CD4-positive, CD25-positive, alpha-beta regulatory T cell (primary cell): Measurements from ENCODE around the gene CDC23. TPM values are rescaled to one million over a fixed set of nuclear protein-coding genes. Genes with fewer than 3 reads are reported as not detected.
A peak's percentile ranks its signal among the peaks of the same experiment; 100 is the strongest.

Experiments used
- ATAC-seq, 2 donors: fragments of 150-1000 bp; cut with Tn5 transposase; one replicate each; pipeline ENCODE4 v1.10.0; 2021; ENCODE audit warnings: low read depth in 2 of 2, moderate number of reproducible peaks in 2 of 2, moderate library complexity in 1 of 2
- DNase-seq, 3 donors: peaks; one replicate each; pipeline versions ENCODE4 v3.0.0 to v3.0.0-alpha.2; 2012 to 2022; ENCODE audit warnings: mixed read lengths in 1 of 3
- H3K27ac ChIP-seq: one replicate; pipeline ENCODE4 v1.7.0; 2013; ENCODE audit warnings: mild to moderate bottlenecking, low read length; ENCODE audit not compliant: insufficient read depth, poor library complexity, severe bottlenecking
- H3K27me3 ChIP-seq: one replicate; pipeline ENCODE4 v1.7.0; 2013; ENCODE audit warnings: low read length; ENCODE audit not compliant: control insufficient read depth, insufficient read depth
- H3K36me3 ChIP-seq: one replicate; pipeline ENCODE4 v1.7.0; 2013; ENCODE audit warnings: mild to moderate bottlenecking, low read length, moderate library complexity; ENCODE audit not compliant: control insufficient read depth, insufficient read depth
- H3K4me1 ChIP-seq: 2 replicates; pipeline ENCODE4 v1.7.0; 2013; ENCODE audit warnings: mild to moderate bottlenecking, low read length; ENCODE audit not compliant: insufficient read depth, control insufficient read depth, poor library complexity, severe bottlenecking
- H3K4me3 ChIP-seq: one replicate; pipeline ENCODE4 v1.7.0; 2013; ENCODE audit warnings: low read depth, mild to moderate bottlenecking, low read length, moderate library complexity
- H3K9me3 ChIP-seq, 2 experiments: 1 replicate in 1 of 2; 2 replicates in 1 of 2; pipeline ENCODE4 v1.7.0; 2013; ENCODE audit warnings: low read length in 2 of 2, mild to moderate bottlenecking in 1 of 2, moderate library complexity in 1 of 2; ENCODE audit not compliant: control insufficient read depth in 2 of 2
- H3K27ac Mint-ChIP-seq, 3 donors: one replicate each; pipeline ENCODE4 v1.8.0; 2020 to 2022; ENCODE audit warnings: mild to moderate bottlenecking in 3 of 3, mixed read lengths in 3 of 3, moderate library complexity in 2 of 3
- H3K27me3 Mint-ChIP-seq: one replicate; pipeline ENCODE4 v1.8.0; 2022; ENCODE audit warnings: mild to moderate bottlenecking, mixed read lengths
- H3K36me3 Mint-ChIP-seq: one replicate; pipeline ENCODE4 v1.8.0; 2020; ENCODE audit warnings: mixed read lengths
- H3K4me1 Mint-ChIP-seq, 4 donors: one replicate each; pipeline ENCODE4 v1.8.0; 2020 to 2022; ENCODE audit warnings: mixed read lengths in 4 of 4, mild to moderate bottlenecking in 1 of 4
- H3K4me3 Mint-ChIP-seq, 4 donors: one replicate each; pipeline ENCODE4 v1.8.0; 2020 to 2022; ENCODE audit warnings: mild to moderate bottlenecking in 4 of 4, mixed read lengths in 4 of 4, moderate library complexity in 3 of 4
- H3K9me3 Mint-ChIP-seq, 7 donors: one replicate each; pipeline ENCODE4 v1.8.0; 2020 to 2022; ENCODE audit warnings: mixed read lengths in 7 of 7, mild to moderate bottlenecking in 3 of 7, moderate library complexity in 2 of 7
- polyA plus RNA-seq, 4 donors: library from polyadenylated mRNA; unstranded; fragments of 300-500 nt; fragmentation: Illumina TruSeq; gene quantifications; one replicate each; pipeline ENCODE4 v1.2.3, GENCODE V29; 2021
- total RNA-seq: library from RNA; stranded (reverse); gene quantifications from one replicate; pipeline ENCODE4 v1.2.3, GENCODE V29; 2022

CDC23 gene
- total and polyA plus RNA-seq, 5 donors from 2014 or later, result 14.7 to 28.5 (median 24.3) TPM

- Histone ChIP-seq H3K36me3 (no peaks in the 10 kb centered on the region), H3K4me1 (peaks cover 12% of the 10 kb centered on the region), H3K27ac (no peak overlapping the region), H3K4me3 (no peak overlapping the region), H3K27me3 (peaks cover 16% of the 10 kb centered on the region), H3K9me3 (no peaks in the 10 kb centered on the region)
- Mint-ChIP-seq H3K27ac (no peak overlapping the region), H3K9me3 (no peaks in the 10 kb centered on the region), H3K27me3 (peaks cover 42% of the 10 kb centered on the region), H3K4me3 (no peak overlapping the region), H3K4me1 (peaks cover 5 to 13% (median 7%) of the 10 kb centered on the region in 4 donors), H3K36me3 (no peaks in the 10 kb centered on the region)
- DNase-seq (no peak), ATAC-seq (no peak)
Measured at GRCh38 chr5:138245717-138246116, 32.6 kb upstream of the CDC23 start.

- Histone ChIP-seq H3K4me3 (no peak overlapping the region), H3K9me3 (no peaks in the 10 kb centered on the region), H3K27ac (no peak overlapping the region), H3K4me1 (peaks cover 12% of the 10 kb centered on the region), H3K27me3 (peaks cover 28% of the 10 kb centered on the region), H3K36me3 (no peaks in the 10 kb centered on the region)
- no peak overlapping the region for H3K27ac Mint-ChIP-seq
- ATAC-seq, result no peak
- H3K36me3 Mint-ChIP-seq, result no peaks in the 10 kb centered on the region
- H3K9me3 Mint-ChIP-seq, result peaks cover 0 to 2% (median 0%) of the 10 kb centered on the region in 7 donors
- peaks cover 5 to 15% (median 8%) of the 10 kb centered on the region in 4 donors for H3K4me1 Mint-ChIP-seq
- peaks cover 55% of the 10 kb centered on the region for H3K27me3 Mint-ChIP-seq
- H3K4me3 Mint-ChIP-seq, result peak overlapping the region in 1 of 4 donors; percentile 56
- no peak for DNase-seq
Measured at GRCh38 chr5:138243794-138244193, 30.7 kb upstream of the CDC23 start.

DNA sequence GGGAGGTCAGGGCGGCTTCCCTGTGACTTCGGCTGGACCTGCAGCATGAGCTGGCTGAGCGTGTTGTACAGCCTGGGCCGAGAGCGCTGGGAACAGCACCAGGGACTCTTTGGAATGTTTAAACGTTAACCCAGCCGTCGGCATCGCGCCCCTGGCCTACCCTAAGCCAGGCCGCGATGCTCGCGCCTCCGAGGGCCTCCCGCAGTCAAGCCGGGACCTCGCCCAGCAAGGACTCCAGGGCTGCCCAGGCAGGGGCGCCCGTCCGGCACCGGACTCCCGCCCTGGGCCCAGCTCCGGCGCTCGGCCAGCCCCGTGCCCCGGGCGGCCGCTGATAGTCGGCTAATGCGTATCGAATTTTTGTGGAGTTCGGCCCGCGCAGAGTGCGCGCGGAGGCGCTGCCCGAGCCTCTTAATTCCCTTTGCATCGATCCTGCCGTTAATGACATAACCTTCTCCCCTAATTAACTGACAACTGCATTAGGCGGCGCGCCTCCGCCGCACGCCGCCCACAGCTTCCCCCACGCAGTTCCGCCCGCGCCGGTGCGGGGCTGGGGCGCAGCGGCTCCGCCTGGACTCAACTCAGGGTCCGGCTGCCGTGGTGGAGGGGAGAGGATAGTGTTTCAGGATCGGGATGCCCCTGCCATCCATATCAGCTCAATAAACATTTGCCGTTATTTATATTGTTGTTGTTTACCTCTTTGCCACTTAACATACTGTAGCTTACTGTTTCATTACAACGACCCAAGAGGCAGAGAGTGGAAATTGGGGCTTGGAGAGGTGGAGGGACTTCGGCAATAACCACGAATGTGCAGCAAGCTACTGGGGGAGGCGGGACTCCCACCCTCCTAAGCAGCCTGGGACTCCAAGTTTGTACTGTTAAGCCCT lies 28.8 kb upstream of the CDC23 start:
- no peaks in the 10 kb centered on the region for H3K9me3 ChIP-seq
- H3K36me3 ChIP-seq, result no peaks in the 10 kb centered on the region
- no peaks in the 10 kb centered on the region for H3K36me3 Mint-ChIP-seq
- peak overlapping the region; percentile 44 for H3K4me3 ChIP-seq
- no peak overlapping the region for H3K27ac ChIP-seq
- peaks cover 30% of the 10 kb centered on the region for H3K27me3 ChIP-seq
- peaks cover 0 to 2% (median 0%) of the 10 kb centered on the region in 7 donors for H3K9me3 Mint-ChIP-seq
- peaks cover 60% of the 10 kb centered on the region for H3K27me3 Mint-ChIP-seq
- ATAC-seq, result peak in 1 of 2 donors; percentile 59
- no peak overlapping the region for H3K27ac Mint-ChIP-seq
- peak in 2 of 3 donors; percentile 11 to 13 for DNase-seq
- H3K4me3 Mint-ChIP-seq, result peak overlapping the region; percentile 58 to 73 (median 68)
- peaks cover 5 to 15% (median 8%) of the 10 kb centered on the region in 4 donors for H3K4me1 Mint-ChIP-seq
- peaks cover 12% of the 10 kb centered on the region for H3K4me1 ChIP-seq

- Histone ChIP-seq H3K4me1 (peaks cover 12% of the 10 kb centered on the region), H3K27ac (no peak overlapping the region), H3K9me3 (no peaks in the 10 kb centered on the region), H3K4me3 (no peak overlapping the region), H3K27me3 (peaks cover 30% of the 10 kb centered on the region), H3K36me3 (no peaks in the 10 kb centered on the region)
- Mint-ChIP-seq H3K4me3 (peak overlapping the region in 1 of 4 donors; percentile 67), H3K27me3 (peaks cover 65% of the 10 kb centered on the region), H3K27ac (peak overlapping the region in 1 of 3 donors; percentile 21), H3K36me3 (no peaks in the 10 kb centered on the region), H3K9me3 (peaks cover 0 to 2% (median 0%) of the 10 kb centered on the region in 7 donors), H3K4me1 (peaks cover 5 to 15% (median 8%) of the 10 kb centered on the region in 4 donors)
- DNase-seq, result no peak
- no peak for ATAC-seq
Measured at GRCh38 chr5:138240650-138241385, 27.7 kb upstream of the CDC23 start.

- peaks cover 12% of the 10 kb centered on the region for H3K4me1 ChIP-seq
- no peak for ATAC-seq
- Mint-ChIP-seq H3K4me3 (no peak overlapping the region), H3K4me1 (peaks cover 5 to 15% (median 8%) of the 10 kb centered on the region in 4 donors), H3K36me3 (no peaks in the 10 kb centered on the region), H3K9me3 (peaks cover 0 to 2% (median 0%) of the 10 kb centered on the region in 7 donors), H3K27ac (no peak overlapping the region), H3K27me3 (peaks cover 57% of the 10 kb centered on the region)
- H3K27me3 ChIP-seq, result peaks cover 26% of the 10 kb centered on the region
- DNase-seq, result no peak
- no peaks in the 10 kb centered on the region for H3K9me3 ChIP-seq
- no peaks in the 10 kb centered on the region for H3K36me3 ChIP-seq
- no peak overlapping the region for H3K4me3 ChIP-seq
- no peak overlapping the region for H3K27ac ChIP-seq
Measured at GRCh38 chr5:138238034-138238433, 24.9 kb upstream of the CDC23 start.

- H3K27ac Mint-ChIP-seq, result no peak overlapping the region
- H3K9me3 Mint-ChIP-seq, result peaks cover 0 to 2% (median 0%) of the 10 kb centered on the region in 7 donors
- no peak overlapping the region for H3K4me3 Mint-ChIP-seq
- no peaks in the 10 kb centered on the region for H3K4me1 Mint-ChIP-seq
- Histone ChIP-seq H3K9me3 (no peaks in the 10 kb centered on the region), H3K27me3 (peaks cover 13% of the 10 kb centered on the region), H3K27ac (no peak overlapping the region), H3K4me1 (no peaks in the 10 kb centered on the region), H3K36me3 (no peaks in the 10 kb centered on the region), H3K4me3 (no peak overlapping the region)
- H3K27me3 Mint-ChIP-seq, result peaks cover 48% of the 10 kb centered on the region
- H3K36me3 Mint-ChIP-seq, result no peaks in the 10 kb centered on the region
- DNase-seq (no peak), ATAC-seq (no peak)
Measured at GRCh38 chr5:138234651-138235050, 21.5 kb upstream of the CDC23 start.

DNA sequence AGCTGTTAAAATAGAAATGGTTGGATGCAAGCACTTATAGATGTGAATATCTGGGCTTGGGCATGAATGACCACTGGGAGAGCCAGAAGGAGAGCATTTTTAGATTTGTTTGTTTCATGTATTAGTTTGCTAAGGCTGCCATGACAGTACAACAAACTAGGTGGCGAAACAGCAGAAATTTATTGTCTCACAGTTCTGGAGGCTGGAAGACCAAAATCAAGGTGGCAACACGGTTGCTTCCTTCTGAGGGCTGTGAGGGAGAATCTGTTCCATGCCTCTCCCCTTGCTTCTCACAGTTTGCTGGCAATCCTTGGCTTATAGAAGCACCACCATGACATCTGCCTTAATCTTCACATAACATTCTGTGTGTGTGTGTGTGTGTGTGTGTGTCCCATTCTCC lies 20.2 kb upstream of the CDC23 start:
- Histone ChIP-seq H3K27ac (no peak overlapping the region), H3K36me3 (no peaks in the 10 kb centered on the region), H3K4me1 (no peaks in the 10 kb centered on the region), H3K4me3 (no peak overlapping the region), H3K9me3 (no peaks in the 10 kb centered on the region), H3K27me3 (peaks cover 8% of the 10 kb centered on the region)
- Mint-ChIP-seq H3K27me3 (peaks cover 40% of the 10 kb centered on the region), H3K27ac (no peak overlapping the region), H3K4me1 (no peaks in the 10 kb centered on the region), H3K4me3 (no peak overlapping the region), H3K9me3 (no peaks in the 10 kb centered on the region), H3K36me3 (no peaks in the 10 kb centered on the region)
- no peak for DNase-seq
- no peak for ATAC-seq
